Peyer's patch (tissue), 4 donors: ENCODE results near the gene CCDC57. TPM values are rescaled to one million over a fixed set of nuclear protein-coding genes. Genes with fewer than 3 reads are reported as not detected.

Source experiments
- DNase-seq, 3 donors: peaks; one replicate each; pipeline ENCODE4 v3.0.0-alpha.2; 2017 to 2019
- H3K27ac ChIP-seq, 4 donors: fragments of 200-600 bp; sonication (generic); one replicate each; pipeline ENCODE4 v1.5.1; 2016 to 2019
- H3K27me3 ChIP-seq, 2 donors: fragments of 200-600 bp; sonication (generic); one replicate each; pipeline ENCODE4 v1.5.1; 2019
- H3K36me3 ChIP-seq, 3 donors: fragments of 200-600 bp; sonication (generic); one replicate each; pipeline ENCODE4 v1.5.1; 2016 to 2019
- H3K4me1 ChIP-seq, 4 donors: fragments of 200-600 bp; sonication (generic); one replicate each; pipeline ENCODE4 v1.5.1; 2016 to 2019
- H3K4me3 ChIP-seq, 4 donors: fragments of 200-600 bp; sonication (generic); 1 replicate in 3 of 4; 2 replicates in 1 of 4; pipeline ENCODE4 v1.5.1; 2016 to 2019; ENCODE audit warnings: mild to moderate bottlenecking in 1 of 4
- H3K9me3 ChIP-seq, 4 donors: fragments of 200-600 bp; sonication (generic); one replicate each; pipeline ENCODE4 v1.5.1; 2016 to 2019; ENCODE audit warnings: mild to moderate bottlenecking in 1 of 4
- POLR2A ChIP-seq, 2 donors: fragments of 450-650 bp; IDR thresholded peaks; one replicate each; pipeline ENCODE4 v1.5.1; 2017; ENCODE audit warnings: antibody characterized with exemption in 2 of 2, mild to moderate bottlenecking in 2 of 2, moderate library complexity in 2 of 2
- total RNA-seq, 4 donors: library from RNA; depleted of rRNA; stranded (reverse); fragments of >200 nt; gene quantifications; one replicate each; pipeline ENCODE4 v1.1.0, GENCODE V29; 2016
- TF ChIP-seq, protein P1 (sequence below), 6 experiments: fragments of 450-650 bp in 4 of 6; fragments of 200-600 bp in 2 of 6; sonication (generic) in 1 of 6; IDR thresholded peaks; one replicate each; pipeline ENCODE4 v1.5.1; 2017 to 2019; ENCODE audit warnings: antibody characterized with exemption in 6 of 6, mild to moderate bottlenecking in 3 of 6, moderate library complexity in 1 of 6

The CCDC57 gene
- total RNA-seq, 4 donors from 2014 or later, result 28.2 to 144 (median 79.8) TPM

DNA sequence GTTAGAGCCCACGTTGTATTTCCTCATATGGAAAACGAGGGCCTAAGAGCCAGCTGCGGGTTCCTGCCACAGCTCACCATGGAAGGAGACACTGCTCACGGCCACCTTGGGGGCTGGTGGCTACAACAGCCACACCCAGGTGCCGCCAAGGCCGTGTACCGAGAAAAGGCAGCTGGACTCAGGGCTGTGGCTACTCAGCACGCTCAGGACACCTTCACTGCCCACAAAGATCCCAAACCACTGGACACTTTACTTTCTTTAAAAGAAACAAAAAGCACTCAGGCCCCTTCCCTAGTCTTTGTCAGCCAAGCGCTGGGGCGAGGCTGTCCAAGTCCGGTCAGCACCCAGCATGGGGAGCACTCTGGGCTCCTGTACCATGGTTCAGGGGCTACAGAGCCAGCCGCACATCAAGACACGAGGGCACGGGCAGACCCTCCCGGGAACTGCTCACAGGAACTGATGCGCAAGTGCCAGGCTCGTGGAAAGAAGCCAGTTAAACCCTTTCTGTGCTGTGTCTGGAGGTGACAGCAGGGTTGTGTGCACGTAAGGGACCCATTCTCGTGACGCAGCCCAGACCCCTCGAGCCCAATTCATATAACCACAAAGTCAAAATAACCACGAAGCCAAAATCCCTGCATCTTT, 34.7 kb upstream of the CCDC57 start:
- Histone ChIP-seq H3K4me1 (peaks cover 0 to 53% (median 0%) of the 10 kb centered on the region in 4 donors), H3K27ac (peak overlapping the region; percentile 5 to 74 (median 38)), H3K36me3 (peaks cover 0 to 100% (median 4%) of the 10 kb centered on the region in 3 donors), H3K9me3 (no peaks in the 10 kb centered on the region), H3K4me3 (no peak overlapping the region), H3K27me3 (no peaks in the 10 kb centered on the region)
- DNase-seq, result no peak
- TF ChIP-seq, protein P1, sequence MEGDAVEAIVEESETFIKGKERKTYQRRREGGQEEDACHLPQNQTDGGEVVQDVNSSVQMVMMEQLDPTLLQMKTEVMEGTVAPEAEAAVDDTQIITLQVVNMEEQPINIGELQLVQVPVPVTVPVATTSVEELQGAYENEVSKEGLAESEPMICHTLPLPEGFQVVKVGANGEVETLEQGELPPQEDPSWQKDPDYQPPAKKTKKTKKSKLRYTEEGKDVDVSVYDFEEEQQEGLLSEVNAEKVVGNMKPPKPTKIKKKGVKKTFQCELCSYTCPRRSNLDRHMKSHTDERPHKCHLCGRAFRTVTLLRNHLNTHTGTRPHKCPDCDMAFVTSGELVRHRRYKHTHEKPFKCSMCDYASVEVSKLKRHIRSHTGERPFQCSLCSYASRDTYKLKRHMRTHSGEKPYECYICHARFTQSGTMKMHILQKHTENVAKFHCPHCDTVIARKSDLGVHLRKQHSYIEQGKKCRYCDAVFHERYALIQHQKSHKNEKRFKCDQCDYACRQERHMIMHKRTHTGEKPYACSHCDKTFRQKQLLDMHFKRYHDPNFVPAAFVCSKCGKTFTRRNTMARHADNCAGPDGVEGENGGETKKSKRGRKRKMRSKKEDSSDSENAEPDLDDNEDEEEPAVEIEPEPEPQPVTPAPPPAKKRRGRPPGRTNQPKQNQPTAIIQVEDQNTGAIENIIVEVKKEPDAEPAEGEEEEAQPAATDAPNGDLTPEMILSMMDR (IDR thresholded peaks at IDR 0.05), result no peak
- no peak for TF ChIP-seq POLR2A (IDR thresholded peaks at IDR 0.05)

DNA sequence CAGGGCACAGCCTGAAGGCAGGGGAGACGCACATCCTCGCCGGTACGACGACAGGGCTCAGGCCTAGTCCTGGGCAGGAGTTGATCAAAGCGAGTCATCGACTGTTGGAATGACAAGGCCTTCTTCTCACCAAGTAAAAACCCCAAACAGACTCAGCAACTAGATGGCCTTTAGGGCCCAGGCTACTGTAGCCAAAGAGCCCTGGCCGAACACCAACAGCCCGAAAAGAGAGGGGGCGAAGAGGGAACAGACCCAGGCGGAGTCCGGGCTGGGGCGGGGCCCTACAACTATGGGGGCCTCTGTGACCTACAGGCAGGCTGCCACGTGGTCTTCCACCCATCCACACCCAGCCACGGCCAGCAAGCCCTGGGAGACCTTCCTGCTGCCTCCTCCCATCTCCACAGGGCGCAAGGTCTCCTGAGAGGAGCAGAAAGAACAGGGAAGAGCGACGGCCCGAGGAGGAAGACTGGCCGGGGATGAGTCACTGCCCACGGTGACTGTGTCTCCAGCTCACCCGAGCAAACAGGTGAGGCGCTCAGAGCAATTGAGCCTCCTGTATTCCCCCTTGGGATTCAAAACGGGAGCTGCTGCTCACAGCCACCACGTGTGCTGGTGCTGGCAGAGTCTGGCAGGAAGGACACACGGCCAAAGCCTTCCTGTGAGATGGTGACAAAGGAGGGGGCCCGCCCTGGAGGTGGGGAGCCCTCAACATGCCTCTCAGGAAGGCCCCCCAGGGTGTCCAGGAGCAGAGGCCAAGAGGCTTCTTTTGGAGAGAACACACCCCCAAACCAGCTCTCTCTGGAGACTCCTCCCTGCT, 33.9 kb upstream of the CCDC57 start:
- no peaks in the 10 kb centered on the region for H3K27me3 ChIP-seq
- H3K9me3 ChIP-seq, result no peaks in the 10 kb centered on the region
- TF ChIP-seq, protein P1 (IDR thresholded peaks at IDR 0.05), result no peak
- TF ChIP-seq POLR2A (IDR thresholded peaks at IDR 0.05), result no peak
- H3K4me3 ChIP-seq, result no peak overlapping the region
- no peak for DNase-seq
- peaks cover 0 to 60% (median 5%) of the 10 kb centered on the region in 4 donors for H3K4me1 ChIP-seq
- H3K36me3 ChIP-seq, result peaks cover 0 to 93% (median 4%) of the 10 kb centered on the region in 3 donors
- peak overlapping the region; percentile 5 to 74 (median 41) for H3K27ac ChIP-seq

DNA sequence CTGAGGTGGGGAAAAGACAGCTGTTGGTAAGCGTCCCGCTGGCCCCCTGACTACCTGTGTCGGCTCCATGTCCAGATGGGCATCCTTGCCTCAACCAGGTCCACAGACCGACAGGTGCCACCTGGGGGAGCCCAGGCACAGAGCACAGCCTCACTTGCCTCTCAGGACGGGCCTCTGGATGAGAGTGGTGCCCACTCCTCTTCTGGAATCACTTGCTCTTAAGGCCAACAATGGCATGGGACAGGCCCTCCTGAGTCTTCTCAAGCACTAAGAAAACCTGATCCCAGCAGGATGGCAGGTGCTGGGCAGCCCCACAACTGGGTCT, 33.4 kb upstream of the CCDC57 start:
- peaks cover 0 to 87% (median 4%) of the 10 kb centered on the region in 3 donors for H3K36me3 ChIP-seq
- no peak for TF ChIP-seq POLR2A (IDR thresholded peaks at IDR 0.05)
- TF ChIP-seq, protein P1 (IDR thresholded peaks at IDR 0.05), result no peak
- DNase-seq, result no peak
- no peak overlapping the region for H3K4me3 ChIP-seq
- H3K4me1 ChIP-seq, result peaks cover 0 to 66% (median 11%) of the 10 kb centered on the region in 4 donors
- H3K9me3 ChIP-seq, result no peaks in the 10 kb centered on the region
- H3K27ac ChIP-seq, result peak overlapping the region in 2 of 4 donors; percentile 38 to 74
- no peaks in the 10 kb centered on the region for H3K27me3 ChIP-seq

DNA sequence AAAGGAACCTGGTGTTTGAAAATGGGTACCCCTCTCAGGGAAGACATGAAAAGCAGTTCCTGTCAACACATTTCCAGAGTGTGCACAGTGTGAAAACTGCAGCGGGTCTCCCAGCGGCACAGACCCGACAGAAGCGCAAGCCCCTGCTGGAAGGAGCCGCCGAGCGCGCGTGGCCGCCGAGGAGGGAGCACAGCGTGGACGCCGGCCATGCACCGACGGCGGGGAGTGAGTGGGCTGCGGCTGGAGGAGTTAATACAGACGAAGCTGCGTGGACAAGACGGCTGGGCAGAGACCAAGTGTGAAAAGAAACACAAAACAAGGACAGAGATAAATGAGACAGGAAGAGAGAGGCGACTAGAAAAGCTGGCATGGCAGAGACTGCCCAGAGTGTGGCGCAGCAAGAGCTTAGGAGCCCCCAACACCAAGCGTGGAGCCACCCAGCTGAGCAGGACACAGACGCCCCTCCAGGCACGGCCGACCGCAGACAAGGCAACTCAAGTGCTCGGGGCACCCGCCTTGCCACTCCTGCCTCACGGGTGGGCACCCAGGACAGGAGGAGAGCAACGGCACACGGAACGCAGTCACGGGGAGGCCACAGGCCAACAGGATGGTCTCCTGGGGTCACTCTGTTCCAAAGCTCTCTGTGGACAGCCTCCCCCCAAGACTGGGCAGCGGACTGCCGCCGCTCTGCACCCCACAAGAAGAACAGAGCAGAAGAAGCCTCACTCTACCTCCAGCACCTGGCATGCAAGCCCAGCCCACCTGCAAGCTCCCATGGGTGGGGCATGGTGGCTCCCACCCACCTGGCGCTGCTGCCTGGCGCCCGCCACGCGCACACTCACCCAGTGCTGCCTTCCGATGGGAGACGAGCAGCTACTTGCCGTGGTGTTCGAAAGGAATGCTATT, 32.7 kb upstream of the CCDC57 start:
- no peak for DNase-seq
- H3K27ac ChIP-seq, result peak overlapping the region in 1 of 4 donors; percentile 74
- no peaks in the 10 kb centered on the region for H3K27me3 ChIP-seq
- H3K4me3 ChIP-seq, result no peak overlapping the region
- peaks cover 0 to 72% (median 12%) of the 10 kb centered on the region in 4 donors for H3K4me1 ChIP-seq
- H3K36me3 ChIP-seq, result peaks cover 0 to 83% (median 3%) of the 10 kb centered on the region in 3 donors
- no peak for TF ChIP-seq POLR2A (IDR thresholded peaks at IDR 0.05)
- TF ChIP-seq, protein P1 (IDR thresholded peaks at IDR 0.05), result no peak
- no peaks in the 10 kb centered on the region for H3K9me3 ChIP-seq

DNA sequence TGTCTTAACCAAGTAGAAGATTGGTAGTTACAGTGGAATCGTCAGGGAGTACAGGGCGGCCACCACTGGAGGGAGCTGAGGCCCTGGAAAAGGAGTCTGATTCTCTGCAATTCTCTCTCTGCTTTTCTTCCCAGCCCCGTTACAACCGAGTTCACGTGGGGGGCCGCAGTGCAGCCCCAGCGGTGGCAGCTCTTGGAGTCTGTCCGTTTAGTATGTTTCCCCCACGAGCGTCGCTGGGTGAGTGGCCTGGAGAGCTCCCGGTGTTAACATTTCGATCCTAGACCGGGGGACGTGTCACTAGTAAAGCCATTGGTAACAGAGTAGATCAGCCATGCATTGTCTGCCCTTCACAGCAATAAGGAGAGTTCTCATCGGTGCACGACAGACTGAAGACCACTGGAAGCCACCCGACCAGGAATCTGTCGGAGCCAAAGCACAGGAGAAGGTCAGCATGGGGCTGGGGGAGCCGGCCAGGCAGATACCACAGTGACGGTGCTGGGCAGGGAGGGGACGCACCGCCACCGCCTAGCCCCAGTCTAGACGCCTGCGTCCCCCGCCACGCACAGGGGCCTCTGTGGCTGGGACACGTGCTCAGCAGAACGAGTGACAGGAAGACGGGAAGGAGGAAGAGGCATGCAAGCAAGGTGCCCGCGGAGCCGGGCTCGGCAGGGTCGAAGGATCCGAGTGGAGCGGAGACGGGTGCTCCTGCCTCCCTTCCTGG, 31.9 kb upstream of the CCDC57 start:
- Histone ChIP-seq H3K36me3 (peaks cover 0 to 79% (median 0%) of the 10 kb centered on the region in 3 donors), H3K27ac (no peak overlapping the region), H3K27me3 (no peaks in the 10 kb centered on the region), H3K4me1 (peaks cover 0 to 80% (median 15%) of the 10 kb centered on the region in 4 donors), H3K4me3 (no peak overlapping the region), H3K9me3 (no peaks in the 10 kb centered on the region)
- TF ChIP-seq, protein P1 (IDR thresholded peaks at IDR 0.05), result peak; percentile 6 to 59 (median 36)
- no peak for TF ChIP-seq POLR2A (IDR thresholded peaks at IDR 0.05)
- no peak for DNase-seq
